Measurements from ENCODE around the gene NLRP7. TPM values are rescaled to one million over a fixed set of nuclear protein-coding genes. Genes with fewer than 3 reads are reported as not detected.
"Not testable (repeated sequence)": the region's sequence is repeated elsewhere in the genome, so short reads cannot be mapped to it uniquely, and the experiment has no call there.

Gene NLRP7
- total and polyA plus RNA-seq, 2 of the 4 experiments (the other 2 are of a cell fraction) = not detected

- H3K4me2 ChIP-seq (ENCODE audit: low read depth, low read length); H3K23ac ChIP-seq (ENCODE audit: low read depth, low read length); H2BK120ac ChIP-seq (ENCODE audit: low read depth, low read length); H3K79me1 ChIP-seq (ENCODE audit: low read depth in 1 of 2, low read length in 2 of 2); H3K36me3 ChIP-seq (ENCODE audit: control insufficient read depth, insufficient read depth, low read length); H3K4ac ChIP-seq (ENCODE audit: low read depth, low read length); H3K27me3 ChIP-seq (ENCODE audit: control insufficient read depth, insufficient read depth, low read length); in situ Hi-C loops (cut with MboI; ENCODE audit: low sequenced_read_pairs); H3K4me3 ChIP-seq (ENCODE audit: insufficient read depth, low read depth, low read length); CTCF ChIA-PET; H3K27ac ChIP-seq (ENCODE audit: insufficient read depth, low read length); H4K5ac ChIP-seq (ENCODE audit: low read depth, low read length); H3K9me1 ChIP-seq (ENCODE audit: insufficient read depth, low read length); H2AK5ac ChIP-seq (ENCODE audit: low read depth, low read length); H3K18ac ChIP-seq (ENCODE audit: low read depth, low read length); H2BK15ac ChIP-seq (ENCODE audit: low read depth, low read length); H4K91ac ChIP-seq (ENCODE audit: insufficient read depth, low read depth, low read length); H2AFZ ChIP-seq (replicated peaks; ENCODE audit: low read length, poor library complexity); H2AK9ac ChIP-seq (replicated peaks; ENCODE audit: low read depth, low read length, poor library complexity); H4K8ac ChIP-seq (ENCODE audit: low read depth in 2 of 2, low read length in 2 of 2); dilution Hi-C loops (cut with HindIII; ENCODE audit: low sequenced_read_pairs, unreplicated experiment); H3K14ac ChIP-seq (replicated peaks; ENCODE audit: low read depth, low read length); BruUV-seq (replicated peaks); ATAC-seq (ENCODE audit: low read depth); DNase-seq; intact Hi-C loops (cut with micrococcal nuclease); H4K20me1 ChIP-seq (ENCODE audit: insufficient read depth, low read length); H2BK20ac ChIP-seq (ENCODE audit: low read depth, low read length); H3K4me1 ChIP-seq (ENCODE audit: control insufficient read depth, insufficient read depth, low read length); H3K56ac ChIP-seq (ENCODE audit: extremely low read depth, insufficient read depth, low read length); H3K9ac ChIP-seq (ENCODE audit: low read depth, low read length); POLR2A ChIA-PET (ENCODE audit: unreplicated experiment); H2BK5ac ChIP-seq (ENCODE audit: low read depth, low read length, poor library complexity, severe bottlenecking): not testable (repeated sequence)
- peaks cover 30% of the 10 kb centered on the region for H3K9me3 ChIP-seq (ENCODE audit: control insufficient read depth, insufficient read depth, low read length)
- 54% methylated on average over 5 of the region's 19 CpGs; no CpG with 5 or more reads in 1 of the 2 experiments for WGBS, 2 experiments (ENCODE audit: extremely low coverage in 2 of 2, insufficient read length in 1 of 2)
Observed at GRCh38 chr19:54973229-54974090, 26.1 kb upstream of the NLRP7 start.

GRCh38 chr19:54971446-54971845 is 24.1 kb upstream of the NLRP7 start:
- H3K23ac ChIP-seq (ENCODE audit: low read depth, low read length); H2BK15ac ChIP-seq (ENCODE audit: low read depth, low read length); DNase-seq; H3K14ac ChIP-seq (replicated peaks; ENCODE audit: low read depth, low read length); H2BK120ac ChIP-seq (ENCODE audit: low read depth, low read length); H2AK9ac ChIP-seq (replicated peaks; ENCODE audit: low read depth, low read length, poor library complexity); H3K4me3 ChIP-seq (ENCODE audit: insufficient read depth, low read depth, low read length); H4K5ac ChIP-seq (ENCODE audit: low read depth, low read length); H2BK5ac ChIP-seq (ENCODE audit: low read depth, low read length, poor library complexity, severe bottlenecking); H3K56ac ChIP-seq (ENCODE audit: extremely low read depth, insufficient read depth, low read length); H3K4ac ChIP-seq (ENCODE audit: low read depth, low read length); H3K79me1 ChIP-seq (ENCODE audit: low read depth in 1 of 2, low read length in 2 of 2); H2AFZ ChIP-seq (replicated peaks; ENCODE audit: low read length, poor library complexity); POLR2A ChIA-PET (ENCODE audit: unreplicated experiment); H2AK5ac ChIP-seq (ENCODE audit: low read depth, low read length); ATAC-seq (ENCODE audit: low read depth); H3K27ac ChIP-seq (ENCODE audit: insufficient read depth, low read length); CTCF ChIA-PET; H3K9ac ChIP-seq (ENCODE audit: low read depth, low read length); H4K8ac ChIP-seq (ENCODE audit: low read depth in 2 of 2, low read length in 2 of 2); H3K9me1 ChIP-seq (ENCODE audit: insufficient read depth, low read length); H3K36me3 ChIP-seq (ENCODE audit: control insufficient read depth, insufficient read depth, low read length); H3K18ac ChIP-seq (ENCODE audit: low read depth, low read length); intact Hi-C loops (cut with micrococcal nuclease); BruUV-seq (replicated peaks); H3K4me1 ChIP-seq (ENCODE audit: control insufficient read depth, insufficient read depth, low read length); H2BK20ac ChIP-seq (ENCODE audit: low read depth, low read length); H3K27me3 ChIP-seq (ENCODE audit: control insufficient read depth, insufficient read depth, low read length); dilution Hi-C loops (cut with HindIII; ENCODE audit: low sequenced_read_pairs, unreplicated experiment); H4K20me1 ChIP-seq (ENCODE audit: insufficient read depth, low read length); H4K91ac ChIP-seq (ENCODE audit: insufficient read depth, low read depth, low read length); in situ Hi-C loops (cut with MboI; ENCODE audit: low sequenced_read_pairs); H3K4me2 ChIP-seq (ENCODE audit: low read depth, low read length): not testable (repeated sequence)
- H3K9me3 ChIP-seq (ENCODE audit: control insufficient read depth, insufficient read depth, low read length) = peaks cover 29% of the 10 kb centered on the region
- whole genome bisulfite sequencing, 2 experiments (ENCODE audit: extremely low coverage in 2 of 2, insufficient read length in 1 of 2) = no CpG with 5 or more reads among the region's 5 CpGs

Measured in IMR-90 (cell line).